ENCODE measurements around the gene POTEE.
"Not testable (repeated sequence)": the region's sequence is repeated elsewhere in the genome, so short reads cannot be mapped to it uniquely, and the experiment has no call there.

GRCh38 chr2:131165562-131165961, 43.8 kb upstream of the POTEE start:
- TF ChIP-seq CTCF (IDR thresholded peaks at IDR 0.05; ENCODE audit: low read depth, low read length); EZH2phosphoT487 (IDR thresholded peaks at IDR 0.05; ENCODE audit: low read depth): not testable (repeated sequence)

Data from OCI-LY3 (cell line).